ENCODE results near the gene MTFP1.

The MTFP1 gene

GRCh38 chr22:30390974-30391691 lies 34.4 kb upstream of the MTFP1 start:
- no peak for TF ChIP-seq REST (IDR thresholded peaks at IDR 0.05; ENCODE audit: insufficient read depth in 1 of 2, low read depth in 2 of 2, low read length in 2 of 2)
- no peak for TF ChIP-seq SIN3A (IDR thresholded peaks at IDR 0.05; ENCODE audit: borderline replicate concordance, insufficient read depth, low read length)
- TF ChIP-seq TAF1 (IDR thresholded peaks at IDR 0.05; ENCODE audit: borderline replicate concordance, insufficient read depth, low read length) = no peak
- no peak for TF ChIP-seq FOXP2 (optimal IDR thresholded peaks at IDR 0.05; ENCODE audit: borderline replicate concordance, extremely low read depth, extremely low read length, insufficient read depth)

GRCh38 chr22:30392661-30393321 lies 32.8 kb upstream of the MTFP1 start:
- TF ChIP-seq POLR2AphosphoS5 (IDR thresholded peaks at IDR 0.05; ENCODE audit: low read depth, low read length) (no peak), SIN3A (IDR thresholded peaks at IDR 0.05; ENCODE audit: borderline replicate concordance, insufficient read depth, low read length) (no peak), TAF1 (IDR thresholded peaks at IDR 0.05; ENCODE audit: borderline replicate concordance, insufficient read depth, low read length) (no peak), FOXP2 (optimal IDR thresholded peaks at IDR 0.05; ENCODE audit: borderline replicate concordance, extremely low read depth, extremely low read length, insufficient read depth) (no peak)

- TF ChIP-seq REST (IDR thresholded peaks at IDR 0.05; ENCODE audit: insufficient read depth in 1 of 2, low read depth in 2 of 2, low read length in 2 of 2) (no peak), TAF1 (IDR thresholded peaks at IDR 0.05; ENCODE audit: borderline replicate concordance, insufficient read depth, low read length) (no peak), POLR2AphosphoS5 (IDR thresholded peaks at IDR 0.05; ENCODE audit: low read depth, low read length) (no peak), SIN3A (IDR thresholded peaks at IDR 0.05; ENCODE audit: borderline replicate concordance, insufficient read depth, low read length) (no peak), FOXP2 (optimal IDR thresholded peaks at IDR 0.05; ENCODE audit: borderline replicate concordance, extremely low read depth, extremely low read length, insufficient read depth) (no peak)
These were observed 32.3 kb upstream of the MTFP1 start for GRCh38 chr22:30393322-30393680.

GRCh38 chr22:30393885-30394284 lies 31.7 kb upstream of the MTFP1 start:
- TF ChIP-seq TAF1 (IDR thresholded peaks at IDR 0.05; ENCODE audit: borderline replicate concordance, insufficient read depth, low read length) (no peak), SIN3A (IDR thresholded peaks at IDR 0.05; ENCODE audit: borderline replicate concordance, insufficient read depth, low read length) (no peak), FOXP2 (optimal IDR thresholded peaks at IDR 0.05; ENCODE audit: borderline replicate concordance, extremely low read depth, extremely low read length, insufficient read depth) (no peak), REST (IDR thresholded peaks at IDR 0.05; ENCODE audit: insufficient read depth in 1 of 2, low read depth in 2 of 2, low read length in 2 of 2) (no peak), POLR2AphosphoS5 (IDR thresholded peaks at IDR 0.05; ENCODE audit: low read depth, low read length) (no peak)

GRCh38 chr22:30396871-30397655 lies 28.5 kb upstream of the MTFP1 start, which contains the start of gene SEC14L2:
TSS of gene SEC14L2 (plus strand) at chr22:30397018. CDS start at chr22:30397117, 99 bp downstream.
- TF ChIP-seq REST (IDR thresholded peaks at IDR 0.05; ENCODE audit: insufficient read depth in 1 of 2, low read depth in 2 of 2, low read length in 2 of 2) (no peak), POLR2AphosphoS5 (IDR thresholded peaks at IDR 0.05; ENCODE audit: low read depth, low read length) (peak; percentile 42; the same call in 1 of the 2 replicates)

Data from PFSK-1 (cell line).